Fibroblast of the aortic adventitia (primary cell): Measurements from ENCODE around the gene NR1D2. TPM values are rescaled to one million over a fixed set of nuclear protein-coding genes. Genes with fewer than 3 reads are reported as not detected.
"Not testable (repeated sequence)": the region's sequence is repeated elsewhere in the genome, so short reads cannot be mapped to it uniquely, and the experiment has no call there.

Experiments used
- DNase-seq: peaks from one replicate; pipeline ENCODE4 v3.0.0-alpha.2; 2010; ENCODE audit warnings: low read depth
- H3K4me3 ChIP-seq: 2 replicates; pipeline ENCODE4 v1.5.1; 2011; ENCODE audit warnings: low read depth, mild to moderate bottlenecking, control low read depth, low read length, moderate library complexity
- CTCF ChIP-seq: IDR thresholded peaks from 2 replicates; pipeline ENCODE4 v1.5.1; 2011; ENCODE audit warnings: mild to moderate bottlenecking, low read length, control low read depth, inconsistent platforms; ENCODE audit not compliant: insufficient read depth
- total RNA-seq: library from RNA; depleted of rRNA; stranded (reverse); fragments of >200 nt; gene quantifications from 2 replicates; pipeline ENCODE4 v1.2.3, GENCODE V29; 2012; ENCODE audit warnings: low replicate concordance

Gene NR1D2
- total RNA-seq, 1 donor = 77.3 TPM

- peak; percentile 93 for TF ChIP-seq CTCF
- peak; percentile 75 for DNase-seq
- no peak overlapping the region for H3K4me3 ChIP-seq
Observed at GRCh38 chr3:23999012-23999641, 54.0 kb downstream of the NR1D2 start.

GRCh38 chr3:24002129-24002528, 57.0 kb downstream of the NR1D2 start:
- H3K4me3 ChIP-seq = no peak overlapping the region
- DNase-seq = no peak
- no peak for TF ChIP-seq CTCF

GRCh38 chr3:24003466-24003865, 58.4 kb downstream of the NR1D2 start:
- no peak for DNase-seq
- TF ChIP-seq CTCF = no peak
- no peak overlapping the region for H3K4me3 ChIP-seq

GRCh38 chr3:24004171-24004938, 59.3 kb downstream of the NR1D2 start:
- no peak for TF ChIP-seq CTCF
- DNase-seq = no peak
- H3K4me3 ChIP-seq = no peak overlapping the region

GRCh38 chr3:24005669-24006068, 60.6 kb downstream of the NR1D2 start:
- TF ChIP-seq CTCF = no peak
- no peak for DNase-seq
- no peak overlapping the region for H3K4me3 ChIP-seq

GRCh38 chr3:24010834-24011233, 65.7 kb downstream of the NR1D2 start:
- not testable (repeated sequence) for H3K4me3 ChIP-seq, DNase-seq

- TF ChIP-seq CTCF = no peak
- DNase-seq = no peak
- no peak overlapping the region for H3K4me3 ChIP-seq
Observed at GRCh38 chr3:24012589-24013269, 67.6 kb downstream of the NR1D2 start.
